Right lobe of liver (tissue), 6 donors: ENCODE results near the gene RNF217. TPM values are rescaled to one million over a fixed set of nuclear protein-coding genes. Genes with fewer than 3 reads are reported as not detected.
A peak's percentile ranks its signal among the peaks of the same experiment; 100 is the strongest.

Experiments used
- ATAC-seq, 4 donors: fragments of 200-7000 bp; cut with Tn5 transposase; one replicate each; pipeline ENCODE4 v1.9.1; 2020; ENCODE audit warnings: mild to moderate bottlenecking in 4 of 4, moderate library complexity in 4 of 4
- DNase-seq, 3 donors: peaks; one replicate each; pipeline ENCODE4 v3.0.0-alpha.2; 2020
- H3K27ac ChIP-seq, 3 donors: fragments of 200-600 bp; one replicate each; pipeline ENCODE4 v1.8.0; 2022
- H3K27me3 ChIP-seq, 2 donors: fragments of 200-600 bp; one replicate each; pipeline ENCODE4 v1.8.0; 2022
- H3K36me3 ChIP-seq, 4 donors: fragments of 200-600 bp; sonication (generic) in 1 of 4; one replicate each; pipeline versions ENCODE4 v1.5.1 to v1.8.0; 2017 to 2022; ENCODE audit warnings: control low read depth in 1 of 4
- H3K4me1 ChIP-seq, 4 donors: fragments of 200-600 bp; sonication (generic) in 1 of 4; one replicate each; pipeline versions ENCODE4 v1.5.1 to v1.8.0; 2017 to 2022; ENCODE audit warnings: control low read depth in 1 of 4
- H3K4me3 ChIP-seq, 3 donors: fragments of 200-600 bp; one replicate each; pipeline ENCODE4 v1.8.0; 2022
- H3K9me3 ChIP-seq, 4 donors: fragments of 200-600 bp; sonication (generic) in 1 of 4; one replicate each; pipeline versions ENCODE4 v1.5.1 to v1.8.0; 2017 to 2022; ENCODE audit warnings: control low read depth in 1 of 4
- CTCF ChIP-seq, 4 donors: fragments of 200-600 bp in 3 of 4; fragments of 450-650 bp in 1 of 4; IDR thresholded peaks; one replicate each; pipeline versions ENCODE4 v1.5.1 to v1.8.0; 2016 to 2022; ENCODE audit warnings: antibody characterized with exemption in 4 of 4, mild to moderate bottlenecking in 2 of 4
- POLR2A ChIP-seq: fragments of 450-650 bp; IDR thresholded peaks from one replicate; pipeline ENCODE4 v1.6.1; 2017; ENCODE audit warnings: antibody characterized with exemption, mild to moderate bottlenecking
- WGBS: methylation state at CpG from one replicate; pipeline ENCODE4 v1.1.6; 2018; ENCODE audit warnings: low coverage, low lambda C conversion rate; ENCODE audit not compliant: insufficient coverage; ENCODE audit errors: missing lambda C conversion rate; 5-methylcytosine and 5-hydroxymethylcytosine counted together
- intact Hi-C, 2 donors: fragments of 100-400 bp; cut with DNase I; formaldehyde crosslinking; loops; one replicate each; pipeline versions ENCODE4 v1.11.2 to v1.14.1; 2022
- total RNA-seq, 6 experiments: library from RNA; depleted of rRNA in 2 of 6; stranded (reverse); fragments of >200 nt in 2 of 6; fragmentation: NEBNext Ultra II Directional in 3 of 6; extraction: Animal tissue kit (Norgen Biotek cat#: 25700) in 3 of 6; gene quantifications; one replicate each; pipeline versions ENCODE4 v1.1.0 to v1.2.4, GENCODE V29; 2016 to 2023
- donor health status: DM: no; HTN: yes; CAD: no.
- donor health status: DM: no; HTN: no; CAD: no.
- donor health status: DM: no; HTN: no; CAD: no.
- donor health status: DM: no; HTN: yes; CAD: no.
- donor health status: DM: no; HTN: yes; CAD: no.

RNF217 gene
- total RNA-seq, 6 experiments from 2014 or later = 9.8 to 20.7 (median 14.3) TPM

DNA sequence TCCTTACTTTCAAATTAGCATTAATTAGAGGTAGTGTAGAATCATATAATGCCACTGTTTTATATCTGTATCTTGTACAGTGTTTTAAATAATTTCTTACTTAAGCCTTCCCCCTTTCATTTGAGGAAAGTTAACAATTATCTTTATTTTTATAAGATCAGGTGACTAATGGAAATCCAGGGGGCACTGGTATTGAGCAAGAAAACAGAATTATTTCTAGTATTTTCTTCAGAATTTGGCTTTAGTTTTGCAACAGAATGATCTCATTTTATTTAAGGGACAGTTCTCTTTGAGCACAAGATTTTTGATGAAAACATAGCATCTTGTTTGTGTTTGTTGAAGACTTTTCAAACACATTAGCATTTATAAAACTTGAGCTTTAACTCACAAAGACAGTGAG lies 55.9 kb downstream of the RNF217 start:
- DNase-seq = no peak
- Histone ChIP-seq H3K36me3 (no peaks in the 10 kb centered on the region), H3K9me3 (no peaks in the 10 kb centered on the region), H3K27me3 (no peaks in the 10 kb centered on the region), H3K4me3 (no peak overlapping the region), H3K27ac (no peak overlapping the region), H3K4me1 (peaks cover 0 to 10% (median 4%) of the 10 kb centered on the region in 4 donors)
- TF ChIP-seq CTCF (IDR thresholded peaks at IDR 0.05) = no peak
- no peak for TF ChIP-seq POLR2A
- intact Hi-C loops = no loop called here
- ATAC-seq = no peak

DNA sequence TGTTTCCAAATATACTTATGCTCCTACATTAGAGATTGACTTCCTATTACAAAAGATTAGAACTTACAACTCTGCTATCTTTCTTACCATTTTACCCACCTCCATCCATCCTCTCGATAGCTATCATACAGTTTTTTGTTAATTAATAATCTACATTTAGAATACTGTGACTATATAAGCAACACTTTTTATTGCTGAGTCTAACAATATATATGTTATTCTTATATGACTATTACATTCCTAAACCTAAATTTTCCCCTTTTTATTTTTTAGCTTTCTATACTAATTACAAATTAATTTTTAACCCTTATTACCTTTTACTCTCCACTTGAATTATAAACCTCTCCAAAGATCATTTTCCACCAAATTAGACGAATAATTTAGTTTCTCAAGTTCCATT lies 57.0 kb downstream of the RNF217 start:
- Histone ChIP-seq H3K27ac (no peak overlapping the region), H3K4me1 (peaks cover 0 to 10% (median 4%) of the 10 kb centered on the region in 4 donors), H3K27me3 (no peaks in the 10 kb centered on the region), H3K9me3 (no peaks in the 10 kb centered on the region), H3K36me3 (no peaks in the 10 kb centered on the region), H3K4me3 (no peak overlapping the region)
- ATAC-seq (no peak), DNase-seq (no peak)
- no peak for TF ChIP-seq POLR2A
- no peak for TF ChIP-seq CTCF (IDR thresholded peaks at IDR 0.05)
- intact Hi-C loops = no loop called here
- WGBS = 100% methylated on average over 2 of the region's 2 CpGs

DNA sequence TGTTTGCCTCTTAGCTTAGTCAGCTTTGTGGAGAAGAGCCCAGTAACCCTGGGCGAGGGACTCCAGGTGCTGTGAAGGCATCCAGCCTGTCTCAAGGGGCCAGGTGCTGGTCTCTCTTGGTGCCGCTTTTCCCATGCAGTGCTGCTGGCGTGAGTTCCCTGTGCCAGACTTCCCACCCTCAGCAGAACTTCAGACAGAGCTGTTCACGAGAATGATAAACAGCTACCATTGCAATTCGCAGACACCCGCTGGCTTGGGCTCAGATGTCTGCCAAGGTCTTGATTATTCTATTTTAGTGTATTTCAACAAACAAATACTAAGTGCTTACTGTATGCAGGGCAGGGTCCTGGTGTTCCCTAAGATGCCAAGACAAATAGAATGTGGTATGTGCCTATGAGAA lies 57.7 kb downstream of the RNF217 start:
- H3K27ac ChIP-seq = no peak overlapping the region
- intact Hi-C loops = no loop called here

DNA sequence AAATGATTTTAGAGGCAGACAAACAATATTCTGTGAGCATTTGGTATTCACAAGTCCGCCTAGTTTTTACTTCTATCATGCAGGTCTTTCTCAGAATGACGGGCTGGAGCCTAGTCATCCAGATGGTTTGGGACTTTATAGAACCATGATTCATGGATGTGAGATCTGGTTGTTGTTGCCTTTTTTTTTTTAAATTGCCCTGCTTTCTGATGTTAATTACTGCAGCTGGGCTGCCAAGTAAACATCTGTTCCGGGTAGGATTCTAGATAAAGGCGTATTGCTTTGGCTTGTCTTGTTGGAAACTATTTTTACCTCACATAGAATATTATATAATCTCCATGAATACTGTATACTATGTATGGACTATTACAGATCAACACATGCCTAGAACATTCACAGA lies 58.1 kb downstream of the RNF217 start:
- peaks cover 0 to 10% (median 4%) of the 10 kb centered on the region in 4 donors for H3K4me1 ChIP-seq
- no peaks in the 10 kb centered on the region for H3K36me3 ChIP-seq
- H3K9me3 ChIP-seq = no peaks in the 10 kb centered on the region
- intact Hi-C loops = no loop called here
- ATAC-seq (no peak), DNase-seq (no peak)
- H3K27ac ChIP-seq = no peak overlapping the region
- no peak for TF ChIP-seq POLR2A
- TF ChIP-seq CTCF (IDR thresholded peaks at IDR 0.05) = no peak
- H3K27me3 ChIP-seq = no peaks in the 10 kb centered on the region
- H3K4me3 ChIP-seq = no peak overlapping the region
- WGBS = 68% methylated on average over 4 of the region's 4 CpGs

More for the DNA sequence above, 57.7 kb downstream of the RNF217 start:
- no peak for DNase-seq
- no peak overlapping the region for H3K4me3 ChIP-seq
- no peak for TF ChIP-seq POLR2A
- TF ChIP-seq CTCF (IDR thresholded peaks at IDR 0.05) = no peak
- H3K9me3 ChIP-seq = no peaks in the 10 kb centered on the region
- peaks cover 0 to 10% (median 4%) of the 10 kb centered on the region in 4 donors for H3K4me1 ChIP-seq
- no peaks in the 10 kb centered on the region for H3K27me3 ChIP-seq
- no peaks in the 10 kb centered on the region for H3K36me3 ChIP-seq
- WGBS = 76% methylated on average over 4 of the region's 6 CpGs
- ATAC-seq = no peak

GRCh38 chr6:125022391-125022989 lies 60.3 kb downstream of the RNF217 start:
- ATAC-seq = peak; percentile 56 to 65 (median 60)
- no peak for TF ChIP-seq CTCF (IDR thresholded peaks at IDR 0.05)
- no peak for TF ChIP-seq POLR2A
- 41% methylated on average over 1 of the region's 1 CpG for WGBS
- Histone ChIP-seq H3K27me3 (no peaks in the 10 kb centered on the region), H3K9me3 (no peaks in the 10 kb centered on the region), H3K27ac (no peak overlapping the region), H3K4me1 (peaks cover 0 to 10% (median 4%) of the 10 kb centered on the region in 4 donors), H3K36me3 (no peaks in the 10 kb centered on the region), H3K4me3 (no peak overlapping the region)
- no peak for DNase-seq
- intact Hi-C loops = no loop called here
